Peyer's patch (tissue), 4 donors: ENCODE data around the gene TSPAN18. TPM values are rescaled to one million over a fixed set of nuclear protein-coding genes. Genes with fewer than 3 reads are reported as not detected.

ENCODE experiments used
- DNase-seq, 3 donors: peaks; one replicate each; pipeline ENCODE4 v3.0.0-alpha.2; 2017 to 2019
- H3K27ac ChIP-seq, 4 donors: fragments of 200-600 bp; sonication (generic); one replicate each; pipeline ENCODE4 v1.5.1; 2016 to 2019
- H3K27me3 ChIP-seq, 2 donors: fragments of 200-600 bp; sonication (generic); one replicate each; pipeline ENCODE4 v1.5.1; 2019
- H3K36me3 ChIP-seq, 3 donors: fragments of 200-600 bp; sonication (generic); one replicate each; pipeline ENCODE4 v1.5.1; 2016 to 2019
- H3K4me1 ChIP-seq, 4 donors: fragments of 200-600 bp; sonication (generic); one replicate each; pipeline ENCODE4 v1.5.1; 2016 to 2019
- H3K4me3 ChIP-seq, 4 donors: fragments of 200-600 bp; sonication (generic); 1 replicate in 3 of 4; 2 replicates in 1 of 4; pipeline ENCODE4 v1.5.1; 2016 to 2019; ENCODE audit warnings: mild to moderate bottlenecking in 1 of 4
- H3K9me3 ChIP-seq, 4 donors: fragments of 200-600 bp; sonication (generic); one replicate each; pipeline ENCODE4 v1.5.1; 2016 to 2019; ENCODE audit warnings: mild to moderate bottlenecking in 1 of 4
- POLR2A ChIP-seq, 2 donors: fragments of 450-650 bp; IDR thresholded peaks; one replicate each; pipeline ENCODE4 v1.5.1; 2017; ENCODE audit warnings: antibody characterized with exemption in 2 of 2, mild to moderate bottlenecking in 2 of 2, moderate library complexity in 2 of 2
- total RNA-seq, 4 donors: library from RNA; depleted of rRNA; stranded (reverse); fragments of >200 nt; gene quantifications; one replicate each; pipeline ENCODE4 v1.1.0, GENCODE V29; 2016
- TF ChIP-seq, protein P1 (sequence below), 6 experiments: fragments of 450-650 bp in 4 of 6; fragments of 200-600 bp in 2 of 6; sonication (generic) in 1 of 6; IDR thresholded peaks; one replicate each; pipeline ENCODE4 v1.5.1; 2017 to 2019; ENCODE audit warnings: antibody characterized with exemption in 6 of 6, mild to moderate bottlenecking in 3 of 6, moderate library complexity in 1 of 6

TSPAN18 gene
- total RNA-seq, 4 donors from 2014 or later = 1.1 to 19.8 (median 3.1) TPM

DNA sequence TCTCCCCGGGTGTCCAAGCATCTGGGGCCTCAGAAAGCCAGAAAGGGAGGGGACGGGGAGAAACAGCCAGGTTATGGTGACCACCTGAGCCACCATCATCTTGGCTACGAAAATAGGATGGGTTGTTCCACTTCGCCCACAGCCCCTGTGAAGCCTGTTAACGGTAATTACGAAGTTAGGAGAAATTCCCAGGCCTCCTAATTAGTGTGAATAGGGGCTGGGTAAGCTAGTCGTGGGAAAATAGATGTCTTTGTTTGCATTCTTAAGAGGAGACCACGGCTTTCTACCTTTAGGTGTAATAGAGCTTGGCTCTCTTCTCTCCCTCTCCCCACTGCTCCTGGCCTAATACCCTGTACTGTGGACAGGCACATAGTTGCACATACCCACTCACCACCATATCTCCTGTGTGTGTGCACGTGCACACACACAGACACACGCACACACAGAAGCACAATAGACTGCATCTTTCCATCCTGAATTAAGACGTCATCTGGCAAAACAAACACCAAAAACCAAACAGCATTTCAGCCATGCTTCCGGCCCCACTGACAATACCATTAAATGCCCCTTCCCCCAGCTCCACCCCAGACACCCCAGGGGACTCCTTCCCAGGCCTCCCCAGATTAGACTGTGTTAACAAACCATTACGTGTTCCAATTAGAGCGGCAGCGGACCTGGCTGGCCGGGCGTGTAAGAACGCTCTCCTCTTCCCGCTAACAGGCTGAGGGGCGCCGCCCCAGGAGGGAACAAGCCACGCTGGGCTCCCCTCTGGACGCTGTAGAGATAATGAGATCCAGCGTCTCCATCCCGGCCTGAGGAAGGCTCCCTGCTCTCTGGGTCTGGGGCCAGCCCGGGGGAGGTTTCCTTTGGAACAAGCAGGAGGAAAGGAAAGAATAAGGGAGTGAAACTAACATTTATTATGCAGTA is 151.1 kb downstream of the TSPAN18 start:
- DNase-seq = no peak
- TF ChIP-seq, protein P1, sequence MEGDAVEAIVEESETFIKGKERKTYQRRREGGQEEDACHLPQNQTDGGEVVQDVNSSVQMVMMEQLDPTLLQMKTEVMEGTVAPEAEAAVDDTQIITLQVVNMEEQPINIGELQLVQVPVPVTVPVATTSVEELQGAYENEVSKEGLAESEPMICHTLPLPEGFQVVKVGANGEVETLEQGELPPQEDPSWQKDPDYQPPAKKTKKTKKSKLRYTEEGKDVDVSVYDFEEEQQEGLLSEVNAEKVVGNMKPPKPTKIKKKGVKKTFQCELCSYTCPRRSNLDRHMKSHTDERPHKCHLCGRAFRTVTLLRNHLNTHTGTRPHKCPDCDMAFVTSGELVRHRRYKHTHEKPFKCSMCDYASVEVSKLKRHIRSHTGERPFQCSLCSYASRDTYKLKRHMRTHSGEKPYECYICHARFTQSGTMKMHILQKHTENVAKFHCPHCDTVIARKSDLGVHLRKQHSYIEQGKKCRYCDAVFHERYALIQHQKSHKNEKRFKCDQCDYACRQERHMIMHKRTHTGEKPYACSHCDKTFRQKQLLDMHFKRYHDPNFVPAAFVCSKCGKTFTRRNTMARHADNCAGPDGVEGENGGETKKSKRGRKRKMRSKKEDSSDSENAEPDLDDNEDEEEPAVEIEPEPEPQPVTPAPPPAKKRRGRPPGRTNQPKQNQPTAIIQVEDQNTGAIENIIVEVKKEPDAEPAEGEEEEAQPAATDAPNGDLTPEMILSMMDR (IDR thresholded peaks at IDR 0.05) = no peak
- TF ChIP-seq POLR2A (IDR thresholded peaks at IDR 0.05) = no peak

DNA sequence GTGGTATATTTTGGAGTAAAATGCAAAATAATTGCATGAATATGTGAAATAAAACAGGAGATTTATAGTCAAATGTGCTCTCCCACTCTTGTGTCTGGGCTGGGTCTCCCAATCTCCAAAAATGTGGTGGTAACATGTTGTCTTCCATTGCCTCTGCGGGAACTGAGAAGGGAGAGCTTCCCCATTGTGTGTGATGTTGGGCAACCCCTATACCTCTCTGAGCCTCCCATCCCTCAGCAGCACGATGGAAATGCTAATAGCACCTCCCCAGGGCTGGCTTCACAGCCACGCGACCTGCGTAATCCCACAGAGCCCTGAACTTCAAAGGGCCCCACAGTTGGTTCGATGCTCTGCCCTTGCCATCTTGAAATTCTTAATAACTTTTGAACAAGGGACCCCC is 151.9 kb downstream of the TSPAN18 start:
- Histone ChIP-seq H3K4me1 (peaks cover 0 to 10% (median 2%) of the 10 kb centered on the region in 4 donors), H3K27ac (no peak overlapping the region), H3K36me3 (no peaks in the 10 kb centered on the region), H3K9me3 (no peaks in the 10 kb centered on the region), H3K4me3 (no peak overlapping the region), H3K27me3 (no peaks in the 10 kb centered on the region)
- DNase-seq = no peak
- TF ChIP-seq, protein P1 (IDR thresholded peaks at IDR 0.05) = no peak
- no peak for TF ChIP-seq POLR2A (IDR thresholded peaks at IDR 0.05)

More for the DNA sequence above, 151.1 kb downstream of the TSPAN18 start:
- H3K27me3 ChIP-seq = no peaks in the 10 kb centered on the region
- H3K4me3 ChIP-seq = no peak overlapping the region
- peaks cover 0 to 7% (median under 1%) of the 10 kb centered on the region in 4 donors for H3K4me1 ChIP-seq
- H3K36me3 ChIP-seq = no peaks in the 10 kb centered on the region
- H3K9me3 ChIP-seq = no peaks in the 10 kb centered on the region
- no peak overlapping the region for H3K27ac ChIP-seq

DNA sequence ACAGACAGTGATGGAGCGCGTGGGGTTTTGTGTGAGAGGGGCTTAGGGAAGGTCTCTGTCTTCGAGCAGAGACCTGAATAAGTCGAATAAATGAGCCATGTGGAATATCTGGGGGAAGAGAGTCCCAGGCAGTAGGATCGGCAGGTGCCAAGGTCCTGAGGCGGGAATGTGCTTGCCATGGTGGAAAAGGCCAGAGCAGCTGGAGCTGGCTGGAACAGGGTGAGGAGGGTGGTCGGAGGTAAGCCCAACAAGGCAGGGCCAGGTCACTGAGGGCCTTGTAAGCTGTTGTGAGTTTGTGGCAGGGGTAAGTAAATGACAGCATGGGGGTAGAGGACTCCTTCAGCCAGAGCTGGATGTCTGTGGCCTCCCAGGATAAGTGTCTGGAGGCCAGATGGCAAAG is 152.7 kb downstream of the TSPAN18 start:
- no peak overlapping the region for H3K4me3 ChIP-seq
- peaks cover 0 to 13% (median 2%) of the 10 kb centered on the region in 4 donors for H3K4me1 ChIP-seq
- no peaks in the 10 kb centered on the region for H3K9me3 ChIP-seq
- no peak for TF ChIP-seq POLR2A (IDR thresholded peaks at IDR 0.05)
- TF ChIP-seq, protein P1 (IDR thresholded peaks at IDR 0.05) = no peak
- H3K27me3 ChIP-seq = no peaks in the 10 kb centered on the region
- H3K36me3 ChIP-seq = no peaks in the 10 kb centered on the region
- no peak overlapping the region for H3K27ac ChIP-seq
- no peak for DNase-seq

DNA sequence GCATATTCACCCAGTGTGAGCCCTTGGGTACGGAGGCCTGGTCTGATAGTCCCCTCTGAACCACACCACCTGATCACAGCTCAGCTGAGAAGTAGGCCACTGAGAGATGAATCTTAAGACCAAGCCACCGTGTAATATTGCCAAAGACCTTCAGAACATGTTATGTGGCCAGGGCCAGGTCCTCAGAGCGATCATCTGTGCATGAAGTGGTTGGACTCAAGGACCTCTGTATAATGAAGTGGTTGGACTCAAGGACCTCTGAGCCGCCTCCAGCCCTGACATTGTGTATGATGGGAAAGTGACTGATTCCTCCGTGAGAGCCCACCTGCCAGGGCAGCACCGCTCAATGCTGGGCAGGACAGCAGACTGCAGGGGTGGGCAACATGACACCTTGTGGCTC is 153.7 kb downstream of the TSPAN18 start:
- no peak overlapping the region for H3K4me3 ChIP-seq
- no peak overlapping the region for H3K27ac ChIP-seq
- TF ChIP-seq POLR2A (IDR thresholded peaks at IDR 0.05) = no peak
- TF ChIP-seq, protein P1 (IDR thresholded peaks at IDR 0.05) = no peak
- H3K4me1 ChIP-seq = peaks cover 0 to 16% (median 2%) of the 10 kb centered on the region in 4 donors
- DNase-seq = no peak
- no peaks in the 10 kb centered on the region for H3K27me3 ChIP-seq
- H3K9me3 ChIP-seq = no peaks in the 10 kb centered on the region
- H3K36me3 ChIP-seq = no peaks in the 10 kb centered on the region

DNA sequence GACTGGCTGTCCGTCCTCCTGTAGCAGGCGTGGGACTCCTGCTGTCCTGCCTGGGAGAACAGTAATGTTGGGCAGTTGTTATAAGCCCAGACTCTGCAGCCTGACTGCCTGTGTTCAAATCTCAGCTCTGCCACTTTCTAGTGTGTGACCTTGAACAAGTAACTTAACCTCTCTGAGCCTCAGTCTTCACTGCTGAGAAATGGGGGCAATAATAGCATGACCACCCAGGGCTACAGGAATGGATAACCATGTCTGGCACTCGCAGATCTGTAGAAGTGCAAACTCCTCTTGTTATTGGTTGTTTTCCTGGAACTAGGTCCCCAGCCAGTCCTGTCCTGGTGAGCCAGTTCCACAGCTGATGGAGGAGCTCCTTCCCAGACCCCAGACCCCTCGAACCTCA is 154.2 kb downstream of the TSPAN18 start:
- Histone ChIP-seq H3K27me3 (no peaks in the 10 kb centered on the region), H3K4me3 (no peak overlapping the region), H3K36me3 (no peaks in the 10 kb centered on the region), H3K9me3 (no peaks in the 10 kb centered on the region), H3K4me1 (peaks cover 0 to 16% (median 2%) of the 10 kb centered on the region in 4 donors), H3K27ac (no peak overlapping the region)
- DNase-seq = no peak
- TF ChIP-seq POLR2A (IDR thresholded peaks at IDR 0.05) = no peak
- TF ChIP-seq, protein P1 (IDR thresholded peaks at IDR 0.05) = no peak
